Stomach (tissue), 9 donors: Measurements from ENCODE around the gene EDDM13. TPM values are rescaled to one million over a fixed set of nuclear protein-coding genes. Genes with fewer than 3 reads are reported as not detected.

Experiments
- DNase-seq, 2 donors: peaks; one replicate each; pipeline versions ENCODE4 v3.0.0 to v3.0.0-alpha.2; 2013 to 2019
- H3K27ac ChIP-seq, 5 donors: fragments of 200-600 bp in 4 of 5; sonication (generic) in 4 of 5; one replicate each; pipeline ENCODE4 v1.5.1; 2013 to 2019; ENCODE audit warnings: mild to moderate bottlenecking in 1 of 5, moderate library complexity in 1 of 5
- H3K27me3 ChIP-seq, 3 donors: fragments of 200-600 bp; sonication (generic); one replicate each; pipeline ENCODE4 v1.5.1; 2017 to 2019; ENCODE audit warnings: mixed run types in 1 of 3
- H3K36me3 ChIP-seq, 4 donors: fragments of 200-600 bp; sonication (generic); 1 replicate in 3 of 4; 2 replicates in 1 of 4; pipeline ENCODE4 v1.5.1; 2016 to 2019
- H3K4me1 ChIP-seq, 4 donors: fragments of 200-600 bp; sonication (generic); one replicate each; pipeline ENCODE4 v1.5.1; 2016 to 2019
- H3K4me3 ChIP-seq, 4 donors: fragments of 200-600 bp; sonication (generic) in 3 of 4; one replicate each; pipeline ENCODE4 v1.5.1; 2016 to 2019; ENCODE audit warnings: mild to moderate bottlenecking in 1 of 4
- H3K9me3 ChIP-seq, 4 donors: fragments of 200-600 bp; sonication (generic); one replicate each; pipeline ENCODE4 v1.5.1; 2016 to 2019
- CTCF ChIP-seq, 7 experiments: fragments of 450-650 bp in 4 of 7; fragments of 200-600 bp in 3 of 7; sonication (generic) in 3 of 7; IDR thresholded peaks; one replicate each; pipeline ENCODE4 v1.5.1; 2016 to 2019; ENCODE audit warnings: antibody characterized with exemption in 7 of 7, control low read depth in 2 of 7, mild to moderate bottlenecking in 1 of 7
- EP300 ChIP-seq: sonication (generic); formaldehyde crosslinking; IDR thresholded peaks from one replicate; pipeline ENCODE4 v1.6.1; 2017; ENCODE audit warnings: antibody characterized with exemption
- POLR2A ChIP-seq, 4 donors: fragments of 450-650 bp; IDR thresholded peaks; one replicate each; pipeline ENCODE4 v1.6.1; 2016; ENCODE audit warnings: antibody characterized with exemption in 4 of 4, control low read depth in 2 of 4, mild to moderate bottlenecking in 1 of 4, moderate library complexity in 1 of 4
- POLR2AphosphoS5 ChIP-seq, 3 donors: sonication (generic); formaldehyde crosslinking; IDR thresholded peaks; one replicate each; pipeline ENCODE4 v1.6.1; 2016; ENCODE audit warnings: antibody characterized with exemption in 3 of 3
- WGBS, 5 donors: extraction: QIAGEN DNeasy Blood & Tissue Kit in 3 of 5; methylation state at CpG; one replicate each; pipeline versions ENCODE4 v1.1.5 to v1.1.7; 2013 to 2018; 5-methylcytosine and 5-hydroxymethylcytosine counted together
- intact Hi-C: fragments of 100-400 bp; cut with DNase I; formaldehyde crosslinking; loops from one replicate; pipeline ENCODE4 v1.15.1; 2023; ENCODE audit warnings: low total_unique reads
- polyA plus RNA-seq, 3 donors: library from polyadenylated mRNA; stranded (reverse); fragments of 200-250 nt; gene quantifications; one replicate each; pipeline ENCODE4 v1.2.3, GENCODE V29; 2013
- total RNA-seq, 5 donors: library from RNA; depleted of rRNA; stranded (reverse); fragments of >200 nt; gene quantifications; one replicate each; pipeline versions ENCODE4 v1.1.0 to v1.2.3, GENCODE V29; 2014 to 2016
- donor health status: healthy with polysubstance abuse.
- donor health status: Bipolar disorder and iron deficiency.
- donor health status: healthy.

The EDDM13 gene
- total and polyA plus RNA-seq, 8 donors, result 1.6 TPM; not detected in 7

GRCh38 chr19:56312342-56312741, 39.8 kb downstream of the EDDM13 start:
- 71 to 89% (median 79%) methylated on average over 4 of the region's 4 CpGs for WGBS, 5 donors
- Histone ChIP-seq H3K27me3 (no peaks in the 10 kb centered on the region), H3K9me3 (no peaks in the 10 kb centered on the region), H3K4me3 (no peak overlapping the region), H3K27ac (no peak overlapping the region), H3K36me3 (peaks cover 3 to 35% (median 30%) of the 10 kb centered on the region in 4 donors), H3K4me1 (peaks cover 10 to 32% (median 18%) of the 10 kb centered on the region in 4 donors)
- TF ChIP-seq CTCF (IDR thresholded peaks at IDR 0.05) (no peak), POLR2A (IDR thresholded peaks at IDR 0.05) (no peak)
- DNase-seq, result no peak
- intact Hi-C loops, result no loop called here

GRCh38 chr19:56312787-56313657, 40.5 kb downstream of the EDDM13 start:
- TF ChIP-seq EP300, result no peak
- no peak for TF ChIP-seq POLR2A (IDR thresholded peaks at IDR 0.05)
- TF ChIP-seq POLR2AphosphoS5 (IDR thresholded peaks at IDR 0.05), result no peak
- no peak for TF ChIP-seq CTCF (IDR thresholded peaks at IDR 0.05)
- H3K27me3 ChIP-seq, result no peaks in the 10 kb centered on the region
- H3K27ac ChIP-seq, result peak overlapping the region in 3 of 5 donors; percentile 98 to 99 (median 98)
- H3K4me1 ChIP-seq, result peaks cover 10 to 32% (median 18%) of the 10 kb centered on the region in 4 donors
- peaks cover 3 to 32% (median 25%) of the 10 kb centered on the region in 4 donors for H3K36me3 ChIP-seq
- intact Hi-C loops, result no loop called here
- no peaks in the 10 kb centered on the region for H3K9me3 ChIP-seq
- no peak overlapping the region for H3K4me3 ChIP-seq
- DNase-seq, result no peak
- WGBS, 5 donors, result 72 to 84% (median 77%) methylated on average over 10 of the region's 10 CpGs

- Histone ChIP-seq H3K4me3 (peak overlapping the region; percentile 62 to 83 (median 66)), H3K27me3 (no peaks in the 10 kb centered on the region), H3K36me3 (peaks cover 3 to 26% (median 17%) of the 10 kb centered on the region in 4 donors), H3K27ac (peak overlapping the region; percentile 98 to 100 (median 99)), H3K9me3 (no peaks in the 10 kb centered on the region), H3K4me1 (peaks cover 10 to 32% (median 18%) of the 10 kb centered on the region in 4 donors)
- TF ChIP-seq EP300 (no peak), POLR2AphosphoS5 (IDR thresholded peaks at IDR 0.05) (no peak), POLR2A (IDR thresholded peaks at IDR 0.05) (no peak), CTCF (IDR thresholded peaks at IDR 0.05) (no peak)
- intact Hi-C loops, result no loop called here
- no peak for DNase-seq
- WGBS, 5 donors, result 0 to 1% (median 0%) methylated on average over 8 to 9 of the region's 9 CpGs
Observed at GRCh38 chr19:56314018-56314380, 41.5 kb downstream of the EDDM13 start.

DNA sequence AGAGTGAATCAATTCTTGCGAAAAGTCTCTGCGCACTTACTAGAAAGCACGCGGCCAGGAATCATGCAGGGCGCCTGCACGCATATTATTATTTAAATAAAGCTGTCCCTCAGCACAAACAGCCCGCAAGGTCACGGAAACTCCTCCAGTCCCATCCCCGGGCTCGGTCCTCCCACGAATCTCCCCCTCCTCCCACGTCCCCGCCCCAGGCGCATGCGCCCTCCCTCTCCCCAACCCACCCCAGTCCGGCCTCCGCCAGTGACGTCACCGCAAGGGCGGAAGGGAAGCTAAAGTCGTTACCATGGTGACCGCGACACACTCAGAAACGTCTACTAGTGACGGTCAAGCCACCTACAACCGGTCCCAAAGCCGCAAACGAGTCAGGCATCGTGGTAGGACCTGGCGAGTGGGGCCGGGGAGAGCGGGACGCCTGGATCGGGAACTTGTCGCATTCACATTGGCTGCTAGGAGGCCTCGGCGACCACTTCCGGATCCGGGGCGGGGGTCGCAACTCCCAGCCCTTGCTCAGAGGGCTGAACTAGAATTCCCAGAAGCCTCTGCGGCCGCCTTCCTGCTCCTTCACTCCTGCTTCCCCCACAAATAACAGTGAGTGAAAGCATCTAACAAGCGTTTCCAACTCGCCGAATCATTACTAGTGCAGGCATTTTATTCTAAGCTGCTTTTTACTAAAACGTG, 42.0 kb downstream of the EDDM13 start, which contains the start of gene ZSCAN5A:
Gene ZSCAN5A, minus strand, starts transcription at position 459 of the 696 bp plus-strand sequence. CDS start 89,793 bp downstream, outside the sequence.
- DNase-seq, result peak; percentile 96 to 98
- Histone ChIP-seq H3K9me3 (no peaks in the 10 kb centered on the region), H3K36me3 (peaks cover 3 to 22% (median 16%) of the 10 kb centered on the region in 4 donors), H3K27me3 (no peaks in the 10 kb centered on the region), H3K27ac (peak within 1 kb of the TSS; percentile 98 to 100 (median 99)), H3K4me1 (peaks cover 10 to 32% (median 18%) of the 10 kb centered on the region in 4 donors), H3K4me3 (peak within 1 kb of the TSS; percentile 62 to 83 (median 66))
- intact Hi-C loops, result no loop called here
- whole genome bisulfite sequencing, 5 donors, result 0 to 1% (median 1%) methylated on average over 31 to 47 of the region's 47 CpGs
- TF ChIP-seq CTCF (IDR thresholded peaks at IDR 0.05) (no peak), POLR2A (IDR thresholded peaks at IDR 0.05) (peak in 2 of 4 donors; percentile 21 to 33), POLR2AphosphoS5 (IDR thresholded peaks at IDR 0.05) (peak; percentile 44 to 73 (median 67)), EP300 (no peak)
